ENCODE measurements around the gene ABCC8.

Gene ABCC8

DNA sequence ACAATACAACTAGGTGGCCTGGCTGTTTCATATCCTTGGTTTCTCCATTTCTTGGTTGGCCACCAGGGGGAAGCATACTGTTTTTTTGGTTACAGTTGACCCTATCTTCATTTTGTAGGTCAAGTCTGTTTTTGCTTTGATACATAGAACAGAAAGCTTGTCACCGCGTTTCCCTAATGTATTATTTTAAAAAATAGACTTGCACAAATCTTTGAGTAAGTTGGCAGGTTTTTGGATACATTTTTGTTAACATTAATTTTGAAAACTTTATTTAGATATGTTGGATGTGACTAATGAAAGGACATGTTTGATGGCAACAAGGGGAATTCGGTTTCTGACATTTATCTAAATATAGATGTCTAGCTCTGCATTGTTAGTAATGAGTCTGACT lies 122.0 kb downstream of the ABCC8 start:
- DNase-seq (ENCODE audit: low read depth in 1 of 2, low spot score in 1 of 2), result peak in 1 of 2 donors; percentile 65

DNA sequence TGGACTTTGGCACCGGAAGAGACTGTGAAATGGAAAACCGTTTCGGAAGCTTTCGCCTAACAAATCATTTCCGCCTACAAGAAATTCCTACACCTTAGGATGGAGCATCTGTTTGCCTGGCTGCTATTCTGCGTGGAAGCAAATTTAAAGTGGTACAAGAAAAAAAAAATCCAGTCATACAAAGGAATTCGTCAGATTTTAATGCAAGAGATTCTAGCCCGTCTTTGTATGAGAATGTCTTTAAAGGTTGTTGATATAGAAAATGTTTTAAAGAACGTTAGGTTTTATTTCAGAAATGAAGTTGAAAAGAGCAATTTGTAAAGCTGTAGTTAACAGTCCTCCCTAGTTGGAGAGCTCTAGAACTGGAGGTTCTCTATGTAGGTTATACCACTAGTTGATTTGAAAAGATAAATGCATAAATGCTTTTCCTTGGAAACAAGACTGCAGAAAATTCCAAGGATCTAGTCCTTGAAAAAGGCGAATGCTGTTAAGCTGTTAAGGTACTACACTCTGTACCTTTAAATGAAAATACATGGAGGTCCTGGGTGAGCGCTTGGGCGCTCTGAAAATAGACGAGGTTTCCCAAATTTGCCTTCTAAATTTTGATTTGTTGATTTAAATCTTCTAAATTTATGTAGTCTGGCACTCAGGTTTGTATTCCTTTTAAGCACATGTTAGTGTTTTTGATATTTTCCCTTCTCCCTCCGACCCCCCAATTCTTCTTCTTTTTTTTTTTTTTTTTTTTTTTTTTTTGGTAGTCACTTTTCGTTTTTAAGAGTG lies 122.6 kb downstream of the ABCC8 start:
- no peak for DNase-seq (ENCODE audit: low read depth in 1 of 2, low spot score in 1 of 2)

DNA sequence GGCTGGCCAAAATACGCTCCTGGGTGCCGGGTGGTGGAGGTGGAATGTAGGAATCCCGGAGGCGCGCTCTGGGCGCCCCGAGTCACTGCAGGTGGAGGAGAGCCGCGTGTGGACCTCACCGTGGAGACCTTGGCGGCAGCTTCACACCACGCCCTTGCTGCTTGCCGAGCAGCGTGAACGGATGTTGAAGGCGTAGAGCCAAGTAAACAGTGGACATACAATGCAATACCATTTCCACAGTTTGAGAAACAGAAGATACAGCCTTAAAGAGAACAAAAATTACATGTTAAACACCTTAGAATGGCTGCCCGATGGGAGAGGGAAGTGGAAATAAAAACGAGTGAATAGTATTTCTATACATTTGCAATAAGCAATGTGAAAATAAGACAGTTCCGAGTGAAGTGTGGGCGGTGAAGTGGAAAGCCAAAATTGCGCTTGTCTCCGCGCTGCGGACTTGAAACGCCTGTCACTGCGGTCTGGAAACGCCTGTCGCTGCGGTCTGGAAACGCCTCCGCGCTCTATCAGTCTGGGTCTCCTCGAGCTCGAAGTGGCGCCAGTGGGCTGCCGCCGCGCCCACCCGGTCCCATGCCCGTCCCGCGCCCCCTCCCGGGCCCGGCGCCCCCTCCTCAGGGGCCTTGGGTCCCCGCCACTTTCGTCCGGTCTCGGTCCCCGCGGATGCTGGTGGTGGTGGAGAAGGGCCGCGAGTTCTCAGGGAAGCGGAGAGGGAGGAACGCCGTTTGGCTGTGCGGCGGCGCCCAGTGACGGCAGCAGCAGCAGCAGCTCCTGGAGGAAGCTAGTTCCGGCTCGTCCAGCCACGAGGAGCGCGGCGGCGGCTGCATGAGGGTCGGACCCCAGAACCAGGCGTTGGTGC lies 123.5 kb downstream of the ABCC8 start:
- DNase-seq (ENCODE audit: low read depth in 1 of 2, low spot score in 1 of 2), result peak; percentile 16 to 49

DNA sequence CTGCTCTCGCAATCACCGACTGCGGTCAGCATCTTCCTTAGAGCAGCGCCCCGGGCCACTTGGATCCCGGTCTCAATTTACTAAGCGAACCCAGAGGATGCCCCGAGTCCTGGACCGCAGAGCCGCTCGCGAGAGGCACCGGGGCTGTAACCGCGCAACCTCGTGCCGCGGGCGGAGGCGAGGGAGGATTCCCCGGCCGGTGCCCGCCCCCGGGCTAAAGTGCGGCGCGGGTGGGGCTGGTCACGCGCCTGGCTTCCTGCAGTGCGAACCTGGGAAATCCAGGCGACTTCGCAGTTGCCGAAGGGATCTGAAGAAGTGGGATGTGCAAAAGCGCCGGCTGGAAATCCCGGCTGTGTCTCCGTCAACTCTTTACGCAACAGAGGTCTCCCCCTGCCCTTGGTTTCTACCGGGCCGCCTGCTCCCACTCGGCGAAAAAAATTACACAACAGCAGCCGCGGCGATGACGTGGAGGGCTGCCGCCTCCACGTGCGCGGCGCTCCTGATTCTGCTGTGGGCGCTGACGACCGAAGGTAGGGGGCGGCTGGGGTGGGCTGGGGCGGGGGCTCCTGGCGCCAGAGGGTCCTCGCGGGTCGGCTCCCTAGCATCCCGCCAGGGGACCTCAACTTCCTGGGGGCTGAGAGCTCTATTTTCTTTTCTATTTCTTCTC lies 125.0 kb downstream of the ABCC8 start, which contains the start of gene NCR3LG1:
Gene NCR3LG1 (plus strand): TSS at position 291 of the 667 bp plus-strand sequence. CDS start 170 bp downstream, at position 461.
- peak; percentile 37 to 42 for DNase-seq (ENCODE audit: low read depth in 1 of 2, low spot score in 1 of 2)

DNA sequence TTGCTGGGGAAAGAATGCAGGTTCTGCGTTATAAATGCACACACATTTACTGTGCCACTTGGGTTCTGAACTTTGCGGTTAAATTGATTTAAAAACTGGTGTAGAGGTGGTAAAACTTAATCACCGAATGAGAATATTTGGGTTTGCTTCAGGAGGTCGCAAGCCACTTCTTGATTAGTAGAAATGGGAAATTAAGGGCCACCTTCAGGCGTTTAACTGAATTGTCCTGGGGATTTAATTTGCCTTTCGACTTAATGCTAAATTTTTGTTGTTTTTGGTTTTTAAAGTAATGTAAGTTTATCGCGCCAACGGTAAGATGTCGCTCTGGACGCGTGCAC lies 125.5 kb downstream of the ABCC8 start:
- DNase-seq (ENCODE audit: low read depth in 1 of 2, low spot score in 1 of 2), result no peak

DNA sequence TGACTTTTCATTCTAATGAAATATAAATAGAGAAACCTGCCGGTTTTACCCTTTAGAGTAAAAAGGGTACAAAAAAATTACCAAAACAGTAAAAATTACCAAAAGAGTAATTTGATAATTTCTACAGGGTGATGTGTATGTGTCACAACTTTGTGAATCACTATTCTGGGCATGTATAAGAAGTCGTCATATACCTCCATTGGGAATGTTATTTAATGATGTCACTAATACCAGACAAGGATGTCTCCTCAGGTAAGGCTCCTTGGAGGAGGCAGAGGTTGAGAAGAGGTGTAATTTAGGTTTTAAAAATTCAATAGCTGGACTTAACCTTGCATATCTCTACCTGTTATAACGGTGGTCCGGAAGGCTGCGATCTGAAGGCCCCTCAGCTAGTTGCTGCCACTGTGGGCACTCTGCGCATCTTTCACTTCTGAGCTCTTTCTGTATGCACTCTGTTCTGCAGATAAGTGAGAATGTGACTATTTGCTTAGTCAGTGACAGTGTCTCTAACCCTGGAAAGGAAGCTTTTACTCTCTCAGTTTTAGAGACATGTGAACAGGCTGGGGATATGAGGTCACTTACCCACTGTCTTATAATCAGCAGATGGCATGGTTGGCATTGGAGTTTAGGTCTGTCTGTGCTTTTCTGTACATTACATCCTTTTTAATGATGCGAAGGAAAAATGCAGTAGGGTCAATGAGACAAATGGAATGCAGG lies 126.0 kb downstream of the ABCC8 start:
- DNase-seq (ENCODE audit: low read depth in 1 of 2, low spot score in 1 of 2), result no peak

DNA sequence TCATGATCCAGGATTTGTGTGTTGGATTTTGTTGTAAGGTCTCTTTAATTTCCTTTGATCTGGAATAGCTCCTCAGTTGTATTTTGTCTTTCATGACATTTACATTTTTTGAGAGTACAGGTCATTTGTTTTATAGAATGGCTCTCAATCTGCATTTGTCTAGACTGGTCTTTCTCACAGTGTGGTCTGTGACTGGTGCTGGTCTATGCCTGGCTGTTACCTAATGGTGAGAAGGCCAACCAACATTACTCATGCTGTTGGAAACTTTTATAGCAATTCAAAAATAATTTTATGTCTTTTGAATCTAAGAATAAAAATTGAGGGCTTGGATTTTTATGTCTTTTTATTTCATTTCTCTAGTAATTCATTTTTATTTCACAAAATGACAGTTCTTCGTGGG lies 129.0 kb downstream of the ABCC8 start:
- DNase-seq (ENCODE audit: low read depth in 1 of 2, low spot score in 1 of 2), result no peak

DNA sequence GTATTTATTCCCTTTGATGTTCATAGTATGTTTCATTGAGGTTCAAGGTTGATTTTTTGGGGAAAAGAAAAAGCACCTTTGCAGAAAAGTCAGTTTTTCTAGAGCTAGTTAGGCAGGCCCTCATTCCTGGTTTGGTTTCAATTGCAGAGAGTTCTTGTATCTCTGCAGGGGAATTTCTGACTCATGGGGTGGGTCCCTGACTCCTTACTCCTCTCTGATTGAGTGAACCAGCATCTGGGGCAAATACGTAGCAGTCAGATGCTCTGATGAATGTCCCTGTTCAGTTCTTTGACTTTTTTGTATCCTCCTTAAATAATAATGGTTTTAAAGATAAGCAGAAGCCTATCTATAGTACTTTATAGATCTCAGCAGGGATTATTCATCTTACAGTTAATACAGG lies 132.7 kb downstream of the ABCC8 start:
- DNase-seq (ENCODE audit: low read depth in 1 of 2, low spot score in 1 of 2), result peak in 1 of 2 donors; percentile 39

DNA sequence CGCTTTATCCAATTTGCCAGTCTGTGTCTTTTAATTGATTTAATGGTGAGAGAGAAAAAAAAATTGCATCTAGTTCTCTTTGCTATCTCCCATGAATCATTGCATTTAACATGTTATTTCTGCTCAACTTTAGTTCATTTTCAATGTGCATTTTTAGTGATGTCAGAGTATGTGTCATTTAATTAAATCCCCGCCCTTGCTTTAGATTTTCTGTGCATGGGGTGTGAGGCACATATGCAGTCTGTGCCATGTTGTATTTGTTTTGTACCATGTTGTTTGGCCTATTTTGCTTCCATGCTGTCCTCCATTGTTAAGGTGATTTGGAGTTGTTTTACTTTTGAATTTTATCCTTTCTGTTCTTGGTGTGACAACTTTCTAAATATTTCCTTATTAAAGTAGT lies 133.4 kb downstream of the ABCC8 start:
- DNase-seq (ENCODE audit: low read depth in 1 of 2, low spot score in 1 of 2), result no peak
